ENCODE measurements around the gene BMP10.
A peak's percentile ranks its signal among the peaks of the same experiment; 100 is the strongest.

BMP10 gene

GRCh38 chr2:68839260-68839833 is 31.9 kb downstream of the BMP10 start:
- H3K27me3 ChIP-seq (ENCODE audit: control insufficient read depth in 1 of 2, insufficient read depth in 1 of 2, low read length in 2 of 2), result peaks cover 0 to 3% of the 10 kb centered on the region in 2 experiments
- H3K14ac ChIP-seq (ENCODE audit: low read length in 2 of 2), result no peak overlapping the region
- H3K9ac ChIP-seq (ENCODE audit: low read length), result no peak overlapping the region
- peak overlapping the region; percentile 43 for H3K27ac ChIP-seq (ENCODE audit: low read length, poor library complexity, severe bottlenecking)
- peak overlapping the region in 1 of 2 experiments; percentile 73 for H2BK12ac ChIP-seq (ENCODE audit: low read length in 2 of 2)
- H3K4me1 ChIP-seq (ENCODE audit: control insufficient read depth, insufficient read depth, low read depth, low read length), result peaks cover 4% of the 10 kb centered on the region
- WGBS, result 100% methylated on average over 2 of the region's 2 CpGs
- no peak overlapping the region for H2BK120ac ChIP-seq (ENCODE audit: low read depth, low read length)
- peak overlapping the region; percentile 48 for H2BK15ac ChIP-seq (ENCODE audit: low read depth, poor library complexity, severe bottlenecking)
- H3K23ac ChIP-seq (ENCODE audit: low read length in 2 of 2), result no peak overlapping the region
- no peaks in the 10 kb centered on the region for H3K9me3 ChIP-seq (ENCODE audit: control insufficient read depth, low read length)
- H3K18ac ChIP-seq (ENCODE audit: low read depth in 1 of 2, low read length in 2 of 2), result no peak overlapping the region
- no peak overlapping the region for H3K4ac ChIP-seq (ENCODE audit: low read depth in 1 of 2, low read length in 2 of 2)
- no peak overlapping the region for H3K4me3 ChIP-seq (ENCODE audit: insufficient read depth in 1 of 2, low read depth in 1 of 2, low read length in 2 of 2)
- H2BK5ac ChIP-seq (ENCODE audit: low read depth, low read length, poor library complexity, severe bottlenecking), result no peak overlapping the region
- no peaks in the 10 kb centered on the region for H3K79me1 ChIP-seq (replicated peaks; ENCODE audit: low read length, poor library complexity, severe bottlenecking)
- H4K8ac ChIP-seq (ENCODE audit: low read length), result peak overlapping the region; percentile 37
- H2AK5ac ChIP-seq (ENCODE audit: low read length, severe bottlenecking), result no peak overlapping the region
- H2AFZ ChIP-seq (ENCODE audit: low read depth, low read length), result no peak overlapping the region
- H3K36me3 ChIP-seq (ENCODE audit: control insufficient read depth in 1 of 2, insufficient read depth in 2 of 2, low read depth in 1 of 2, low read length in 2 of 2), result no peaks in the 10 kb centered on the region
- H3K4me2 ChIP-seq (ENCODE audit: low read length, poor library complexity, severe bottlenecking), result no peak overlapping the region
- peak overlapping the region; percentile 5 for H4K91ac ChIP-seq (ENCODE audit: low read length)
- DNase-seq, result no peak

- no peak for DNase-seq
- H2AK5ac ChIP-seq (ENCODE audit: low read length, severe bottlenecking), result peak overlapping the region; percentile 6
- H3K79me1 ChIP-seq (replicated peaks; ENCODE audit: low read length, poor library complexity, severe bottlenecking), result no peaks in the 10 kb centered on the region
- H2BK15ac ChIP-seq (ENCODE audit: low read depth, poor library complexity, severe bottlenecking), result no peak overlapping the region
- no peak overlapping the region for H2BK120ac ChIP-seq (ENCODE audit: low read depth, low read length)
- peak overlapping the region; percentile 50 for H4K91ac ChIP-seq (ENCODE audit: low read length)
- H3K4me2 ChIP-seq (ENCODE audit: low read length, poor library complexity, severe bottlenecking), result no peak overlapping the region
- H3K4ac ChIP-seq (ENCODE audit: low read depth in 1 of 2, low read length in 2 of 2), result no peak overlapping the region
- H3K36me3 ChIP-seq (ENCODE audit: control insufficient read depth in 1 of 2, insufficient read depth in 2 of 2, low read depth in 1 of 2, low read length in 2 of 2), result no peaks in the 10 kb centered on the region
- H4K8ac ChIP-seq (ENCODE audit: low read length), result peak overlapping the region; percentile 69
- H3K18ac ChIP-seq (ENCODE audit: low read depth in 1 of 2, low read length in 2 of 2), result peak overlapping the region in 1 of 2 experiments; percentile 11
- no peak overlapping the region for H3K23ac ChIP-seq (ENCODE audit: low read length in 2 of 2)
- H3K9ac ChIP-seq (ENCODE audit: low read length), result no peak overlapping the region
- no peak overlapping the region for H3K27ac ChIP-seq (ENCODE audit: low read length, poor library complexity, severe bottlenecking)
- H2AFZ ChIP-seq (ENCODE audit: low read depth, low read length), result no peak overlapping the region
- WGBS, result 77% methylated on average over 6 of the region's 10 CpGs
- no peaks in the 10 kb centered on the region for H3K9me3 ChIP-seq (ENCODE audit: control insufficient read depth, low read length)
- no peak overlapping the region for H3K14ac ChIP-seq (ENCODE audit: low read length in 2 of 2)
- H3K27me3 ChIP-seq (ENCODE audit: control insufficient read depth in 1 of 2, insufficient read depth in 1 of 2, low read length in 2 of 2), result peaks cover 0 to 3% of the 10 kb centered on the region in 2 experiments
- H2BK5ac ChIP-seq (ENCODE audit: low read depth, low read length, poor library complexity, severe bottlenecking), result no peak overlapping the region
- peaks cover 4% of the 10 kb centered on the region for H3K4me1 ChIP-seq (ENCODE audit: control insufficient read depth, insufficient read depth, low read depth, low read length)
- no peak overlapping the region for H3K4me3 ChIP-seq (ENCODE audit: insufficient read depth in 1 of 2, low read depth in 1 of 2, low read length in 2 of 2)
- H2BK12ac ChIP-seq (ENCODE audit: low read length in 2 of 2), result peak overlapping the region; percentile 73 to 81
Measured at GRCh38 chr2:68838641-68839040, 32.6 kb downstream of the BMP10 start.

DNA sequence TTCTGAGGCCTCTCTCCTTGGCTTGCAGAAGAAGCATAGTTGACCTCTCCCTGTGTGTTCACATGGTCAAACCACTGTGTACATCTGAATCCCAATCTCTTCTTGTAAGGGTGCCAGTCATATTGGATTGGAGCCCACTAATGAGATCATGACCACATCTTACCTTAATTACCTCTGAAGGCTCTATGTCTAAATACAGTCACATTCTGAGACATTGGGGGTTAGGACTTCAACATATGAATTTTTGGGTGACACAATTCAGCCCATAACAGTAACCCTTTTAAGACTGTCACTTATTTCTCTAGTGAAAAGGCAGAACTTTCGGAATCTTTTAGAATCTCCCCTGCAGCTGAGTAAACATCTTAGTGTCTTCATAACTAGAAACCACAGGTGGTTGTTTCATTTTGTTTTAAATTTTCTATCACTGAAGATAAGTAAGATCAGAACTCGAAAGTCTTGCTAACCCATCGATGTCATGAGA is 33.3 kb downstream of the BMP10 start:
- Histone ChIP-seq H3K4me1 (ENCODE audit: control insufficient read depth, insufficient read depth, low read depth, low read length) (peaks cover 4% of the 10 kb centered on the region), H3K9ac (ENCODE audit: low read length) (no peak overlapping the region), H3K36me3 (ENCODE audit: control insufficient read depth in 1 of 2, insufficient read depth in 2 of 2, low read depth in 1 of 2, low read length in 2 of 2) (no peaks in the 10 kb centered on the region), H3K27ac (ENCODE audit: low read length, poor library complexity, severe bottlenecking) (no peak overlapping the region), H2AK5ac (ENCODE audit: low read length, severe bottlenecking) (no peak overlapping the region), H4K8ac (ENCODE audit: low read length) (no peak overlapping the region), H3K27me3 (ENCODE audit: control insufficient read depth in 1 of 2, insufficient read depth in 1 of 2, low read length in 2 of 2) (peaks cover 0 to 3% of the 10 kb centered on the region in 2 experiments), H2BK120ac (ENCODE audit: low read depth, low read length) (no peak overlapping the region), H2BK12ac (ENCODE audit: low read length in 2 of 2) (no peak overlapping the region), H2BK5ac (ENCODE audit: low read depth, low read length, poor library complexity, severe bottlenecking) (no peak overlapping the region), H3K9me3 (ENCODE audit: control insufficient read depth, low read length) (no peaks in the 10 kb centered on the region), H3K4me3 (ENCODE audit: insufficient read depth in 1 of 2, low read depth in 1 of 2, low read length in 2 of 2) (no peak overlapping the region), H3K14ac (ENCODE audit: low read length in 2 of 2) (no peak overlapping the region), H3K79me1 (replicated peaks; ENCODE audit: low read length, poor library complexity, severe bottlenecking) (no peaks in the 10 kb centered on the region), H3K18ac (ENCODE audit: low read depth in 1 of 2, low read length in 2 of 2) (no peak overlapping the region), H2AFZ (ENCODE audit: low read depth, low read length) (no peak overlapping the region), H3K23ac (ENCODE audit: low read length in 2 of 2) (no peak overlapping the region), H3K4ac (ENCODE audit: low read depth in 1 of 2, low read length in 2 of 2) (no peak overlapping the region), H3K4me2 (ENCODE audit: low read length, poor library complexity, severe bottlenecking) (no peak overlapping the region), H4K91ac (ENCODE audit: low read length) (no peak overlapping the region), H2BK15ac (ENCODE audit: low read depth, poor library complexity, severe bottlenecking) (no peak overlapping the region)
- DNase-seq, result no peak
- WGBS, result 100% methylated on average over 1 of the region's 3 CpGs

DNA sequence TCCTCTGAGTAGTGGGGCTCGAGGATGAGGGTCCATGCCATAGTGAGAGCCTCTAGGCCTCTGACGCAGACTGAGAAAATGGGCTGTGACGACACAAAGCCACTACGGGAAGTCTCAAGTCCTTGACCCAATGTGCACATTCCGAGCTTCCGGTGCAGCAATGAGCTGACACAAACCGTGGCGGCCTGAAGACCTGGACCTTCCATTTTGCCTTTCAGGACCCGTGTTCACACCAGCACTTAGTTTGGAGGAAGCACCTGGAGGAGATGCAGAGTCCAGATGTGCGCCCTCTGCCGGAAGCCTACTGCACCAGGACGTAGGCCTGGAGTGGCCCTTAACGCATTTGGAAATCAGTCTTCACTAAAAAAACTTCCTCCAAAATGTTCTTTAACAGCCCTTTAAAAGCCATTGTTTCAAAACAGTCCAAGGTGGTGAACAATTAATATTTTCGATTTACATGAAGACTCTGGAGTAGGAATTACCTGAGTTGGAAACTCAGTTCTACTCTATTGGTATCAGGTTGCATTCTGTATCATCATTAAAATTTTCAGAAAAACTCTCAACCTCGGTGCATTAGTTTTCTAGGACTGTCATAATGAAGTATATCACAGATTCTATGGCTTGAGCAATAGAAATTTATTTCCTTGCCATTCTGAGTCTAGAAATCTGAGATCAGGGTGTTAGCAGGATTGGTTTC is 33.9 kb downstream of the BMP10 start:
- no peak overlapping the region for H3K4me2 ChIP-seq (ENCODE audit: low read length, poor library complexity, severe bottlenecking)
- H2BK120ac ChIP-seq (ENCODE audit: low read depth, low read length), result no peak overlapping the region
- peak; percentile 53 for DNase-seq
- H3K79me1 ChIP-seq (replicated peaks; ENCODE audit: low read length, poor library complexity, severe bottlenecking), result no peaks in the 10 kb centered on the region
- no peak overlapping the region for H2BK12ac ChIP-seq (ENCODE audit: low read length in 2 of 2)
- no peak overlapping the region for H4K8ac ChIP-seq (ENCODE audit: low read length)
- H3K14ac ChIP-seq (ENCODE audit: low read length in 2 of 2), result no peak overlapping the region
- no peak overlapping the region for H3K4me3 ChIP-seq (ENCODE audit: insufficient read depth in 1 of 2, low read depth in 1 of 2, low read length in 2 of 2)
- H3K27me3 ChIP-seq (ENCODE audit: control insufficient read depth in 1 of 2, insufficient read depth in 1 of 2, low read length in 2 of 2), result no peaks in the 10 kb centered on the region
- peaks cover 6% of the 10 kb centered on the region for H3K4me1 ChIP-seq (ENCODE audit: control insufficient read depth, insufficient read depth, low read depth, low read length)
- H3K4ac ChIP-seq (ENCODE audit: low read depth in 1 of 2, low read length in 2 of 2), result no peak overlapping the region
- no peak overlapping the region for H2BK5ac ChIP-seq (ENCODE audit: low read depth, low read length, poor library complexity, severe bottlenecking)
- no peak overlapping the region for H3K18ac ChIP-seq (ENCODE audit: low read depth in 1 of 2, low read length in 2 of 2)
- H4K91ac ChIP-seq (ENCODE audit: low read length), result peak overlapping the region; percentile 4
- no peak overlapping the region for H3K23ac ChIP-seq (ENCODE audit: low read length in 2 of 2)
- 63% methylated on average over 12 of the region's 15 CpGs for WGBS
- H3K9ac ChIP-seq (ENCODE audit: low read length), result no peak overlapping the region
- H3K36me3 ChIP-seq (ENCODE audit: control insufficient read depth in 1 of 2, insufficient read depth in 2 of 2, low read depth in 1 of 2, low read length in 2 of 2), result no peaks in the 10 kb centered on the region
- no peaks in the 10 kb centered on the region for H3K9me3 ChIP-seq (ENCODE audit: control insufficient read depth, low read length)
- no peak overlapping the region for H3K27ac ChIP-seq (ENCODE audit: low read length, poor library complexity, severe bottlenecking)
- no peak overlapping the region for H2AK5ac ChIP-seq (ENCODE audit: low read length, severe bottlenecking)
- no peak overlapping the region for H2AFZ ChIP-seq (ENCODE audit: low read depth, low read length)
- H2BK15ac ChIP-seq (ENCODE audit: low read depth, poor library complexity, severe bottlenecking), result no peak overlapping the region

Data from mesenchymal stem cell (in vitro differentiated cells and primary cell).